Duodenal mucosa (tissue), 2 donors: ENCODE data around the gene UBE2L6.
A peak's percentile ranks its signal among the peaks of the same experiment; 100 is the strongest.

ENCODE experiments used
- H3K27ac ChIP-seq: one replicate; pipeline ENCODE4 v1.7.0; 2013; ENCODE audit warnings: low read depth, low read length
- H3K27me3 ChIP-seq, 2 donors: one replicate each; pipeline ENCODE4 v1.7.0; 2013; ENCODE audit warnings: low read length in 2 of 2, control low read depth in 1 of 2; ENCODE audit not compliant: insufficient read depth in 2 of 2, control insufficient read depth in 1 of 2
- H3K36me3 ChIP-seq, 2 donors: one replicate each; pipeline ENCODE4 v1.7.0; 2013; ENCODE audit warnings: low read length in 2 of 2, control low read depth in 1 of 2; ENCODE audit not compliant: insufficient read depth in 2 of 2, control insufficient read depth in 1 of 2
- H3K4me1 ChIP-seq, 2 donors: one replicate each; pipeline ENCODE4 v1.7.0; 2013; ENCODE audit warnings: low read length in 2 of 2, control low read depth in 1 of 2; ENCODE audit not compliant: insufficient read depth in 2 of 2, control insufficient read depth in 1 of 2
- H3K4me3 ChIP-seq, 2 donors: one replicate each; pipeline ENCODE4 v1.7.0; 2013; ENCODE audit warnings: low read length in 2 of 2, low read depth in 1 of 2
- H3K9ac ChIP-seq, 2 donors: one replicate each; pipeline ENCODE4 v1.7.0; 2013; ENCODE audit warnings: low read length in 2 of 2, low read depth in 1 of 2
- H3K9me3 ChIP-seq, 2 donors: one replicate each; pipeline ENCODE4 v1.7.0; 2013; ENCODE audit warnings: low read length in 2 of 2, control low read depth in 1 of 2; ENCODE audit not compliant: control insufficient read depth in 1 of 2

UBE2L6 gene

GRCh38 chr11:57568330-57568766 lies 876 bp upstream of the UBE2L6 start:
- no peaks in the 10 kb centered on the region for H3K36me3 ChIP-seq
- H3K9ac ChIP-seq = peak overlapping the region; percentile 56 to 79
- H3K9me3 ChIP-seq = no peaks in the 10 kb centered on the region
- H3K4me1 ChIP-seq = peaks cover 17 to 18% of the 10 kb centered on the region in 2 donors
- H3K27ac ChIP-seq = peak overlapping the region; percentile 70
- H3K27me3 ChIP-seq = no peaks in the 10 kb centered on the region
- H3K4me3 ChIP-seq = peak overlapping the region; percentile 82 to 94

DNA sequence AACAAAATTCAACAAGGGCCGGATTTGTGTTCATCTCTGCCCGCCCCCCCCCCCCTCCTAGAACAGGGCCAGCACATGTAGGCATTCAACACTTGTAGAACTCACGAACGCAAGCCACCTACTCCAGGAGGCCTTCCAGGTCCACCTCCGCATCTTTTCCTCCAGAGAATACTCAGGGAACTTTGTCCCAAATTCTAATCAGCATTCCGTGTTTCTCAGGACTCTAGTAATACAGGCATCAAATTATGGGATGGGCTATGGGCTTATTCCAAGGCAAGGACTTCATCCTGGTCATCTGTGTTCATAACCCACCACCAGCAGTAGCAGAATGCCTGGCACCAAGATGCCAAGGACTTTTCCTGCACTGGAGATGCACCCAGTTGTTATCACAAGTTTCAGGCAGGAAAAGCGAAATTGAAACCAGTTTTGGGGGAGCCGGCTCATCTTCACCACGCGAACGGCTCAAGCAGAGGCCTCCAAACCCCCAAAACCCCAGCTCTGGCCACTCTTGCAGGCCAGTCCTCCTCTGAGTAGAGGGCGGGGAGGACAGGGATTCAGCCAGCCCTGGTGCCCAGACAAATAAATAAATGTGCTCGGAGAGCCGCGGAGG lies 462 bp downstream of the UBE2L6 start:
- H3K4me1 ChIP-seq = peaks cover 17 to 22% of the 10 kb centered on the region in 2 donors
- H3K27me3 ChIP-seq = no peaks in the 10 kb centered on the region
- H3K9ac ChIP-seq = peak overlapping the region; percentile 57 to 85
- no peaks in the 10 kb centered on the region for H3K9me3 ChIP-seq
- H3K36me3 ChIP-seq = no peaks in the 10 kb centered on the region
- peak overlapping the region; percentile 66 for H3K27ac ChIP-seq
- peak overlapping the region; percentile 82 to 94 for H3K4me3 ChIP-seq

DNA sequence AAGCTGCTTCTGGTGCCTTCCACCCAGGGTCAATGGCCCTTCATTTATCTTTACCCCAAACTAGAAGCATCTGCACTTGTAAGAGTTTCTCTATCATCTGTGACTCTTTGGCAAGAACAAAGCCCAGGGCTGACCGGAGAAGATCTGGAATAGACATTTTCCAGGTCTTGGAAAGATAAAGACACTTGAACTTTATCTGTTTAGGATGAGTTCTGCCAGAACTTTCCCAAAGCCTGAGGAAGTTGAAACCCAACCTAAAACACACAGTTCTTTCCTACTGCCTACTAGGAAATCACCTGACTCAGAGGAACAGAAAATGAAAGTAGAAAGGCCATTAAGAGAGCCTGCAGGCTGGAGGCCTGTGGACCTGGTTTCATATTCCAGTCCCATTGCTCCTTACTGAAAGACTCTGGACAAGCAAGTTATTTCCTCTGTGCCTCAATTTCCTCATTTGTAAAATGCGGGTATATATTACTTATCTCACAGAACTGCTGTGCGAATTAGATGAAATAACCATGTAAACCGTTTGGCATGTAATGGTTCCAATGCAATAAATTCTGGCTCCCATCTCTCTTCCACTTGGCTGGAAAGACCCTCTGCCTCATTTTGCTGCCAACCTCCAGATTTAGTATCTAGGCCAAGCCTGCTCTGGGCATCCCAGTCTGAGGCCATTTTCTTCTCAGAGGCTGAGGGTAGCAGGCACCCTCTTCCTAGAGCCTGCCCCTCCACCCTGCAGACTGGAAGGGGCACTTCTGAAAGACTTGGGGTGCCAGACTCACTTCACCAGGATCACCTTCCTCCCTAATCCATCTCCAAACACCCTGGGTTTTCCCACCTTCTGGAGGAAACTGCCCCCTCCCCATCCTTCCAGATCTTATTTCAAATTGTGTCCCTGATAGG lies 1.2 kb downstream of the UBE2L6 start:
- Histone ChIP-seq H3K27me3 (no peaks in the 10 kb centered on the region), H3K4me1 (peaks cover 17 to 22% of the 10 kb centered on the region in 2 donors), H3K9ac (peak overlapping the region; percentile 48 to 61), H3K4me3 (peak overlapping the region; percentile 82 to 94), H3K27ac (peak overlapping the region; percentile 74), H3K36me3 (no peaks in the 10 kb centered on the region), H3K9me3 (no peaks in the 10 kb centered on the region)

- Histone ChIP-seq H3K9me3 (no peaks in the 10 kb centered on the region), H3K27me3 (no peaks in the 10 kb centered on the region), H3K4me3 (no peak overlapping the region), H3K9ac (no peak overlapping the region), H3K36me3 (peaks cover 10 to 20% of the 10 kb centered on the region in 2 donors), H3K27ac (no peak overlapping the region), H3K4me1 (peaks cover 13 to 19% of the 10 kb centered on the region in 2 donors)
Observed at GRCh38 chr11:57562596-57562995, 4.9 kb downstream of the UBE2L6 start.

- Histone ChIP-seq H3K4me1 (peaks cover under 1 to 5% of the 10 kb centered on the region in 2 donors), H3K27me3 (no peaks in the 10 kb centered on the region), H3K36me3 (peaks cover 11 to 42% of the 10 kb centered on the region in 2 donors), H3K9ac (no peak overlapping the region), H3K27ac (no peak overlapping the region), H3K4me3 (no peak overlapping the region), H3K9me3 (no peaks in the 10 kb centered on the region)
Observed at GRCh38 chr11:57560146-57560545, 7.3 kb downstream of the UBE2L6 start.

DNA sequence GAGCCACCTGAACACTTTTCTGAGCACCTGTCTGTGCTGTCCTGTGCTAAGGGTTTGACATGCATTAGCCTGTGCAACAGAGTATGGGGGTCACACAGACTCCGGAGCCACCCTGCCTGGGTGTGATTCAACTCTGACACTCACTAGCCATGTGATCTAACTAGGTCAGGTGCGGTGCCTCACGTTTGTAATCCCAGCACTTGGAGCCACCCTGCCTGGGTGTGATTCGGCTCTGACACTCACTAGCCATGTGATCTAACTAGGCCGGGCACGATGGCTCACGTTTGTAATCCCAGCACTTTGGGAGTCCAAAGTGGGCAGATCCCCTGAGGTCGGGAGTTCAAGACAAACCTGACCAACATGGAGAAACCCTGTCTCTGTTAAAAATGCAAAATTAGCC lies 11.4 kb downstream of the UBE2L6 start:
- peaks cover 41 to 77% of the 10 kb centered on the region in 2 donors for H3K36me3 ChIP-seq

GRCh38 chr11:57555393-57555792 lies 12.1 kb downstream of the UBE2L6 start:
- Histone ChIP-seq H3K27me3 (no peaks in the 10 kb centered on the region), H3K4me1 (no peaks in the 10 kb centered on the region), H3K4me3 (no peak overlapping the region), H3K9me3 (no peaks in the 10 kb centered on the region), H3K9ac (no peak overlapping the region), H3K36me3 (peaks cover 47 to 84% of the 10 kb centered on the region in 2 donors), H3K27ac (no peak overlapping the region)

More for the DNA sequence above, 11.4 kb downstream of the UBE2L6 start:
- no peaks in the 10 kb centered on the region for H3K9me3 ChIP-seq
- H3K27me3 ChIP-seq = no peaks in the 10 kb centered on the region
- H3K4me3 ChIP-seq = no peak overlapping the region
- H3K27ac ChIP-seq = no peak overlapping the region
- H3K9ac ChIP-seq = no peak overlapping the region
- H3K4me1 ChIP-seq = no peaks in the 10 kb centered on the region

DNA sequence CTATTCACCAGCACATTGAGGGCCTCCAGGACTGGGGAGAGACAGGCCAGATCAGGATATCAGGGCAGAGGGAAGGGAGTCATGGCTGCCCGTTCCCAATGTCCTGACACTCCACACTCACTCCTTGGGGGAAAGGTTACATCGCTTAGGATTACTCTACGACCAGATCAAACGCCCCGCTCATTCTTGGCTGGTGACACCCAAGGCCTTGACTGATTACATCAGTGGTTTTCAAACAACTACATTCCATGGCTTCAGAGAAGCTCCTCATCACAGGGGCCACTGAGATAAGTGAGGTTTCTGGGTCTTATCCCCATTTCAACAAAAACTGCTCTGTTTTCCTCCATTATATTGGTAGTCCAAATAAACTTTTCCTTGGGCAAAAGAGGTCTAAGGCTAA lies 15.0 kb downstream of the UBE2L6 start:
- Histone ChIP-seq H3K27me3 (no peaks in the 10 kb centered on the region), H3K9ac (no peak overlapping the region), H3K9me3 (no peaks in the 10 kb centered on the region), H3K27ac (no peak overlapping the region), H3K4me1 (no peaks in the 10 kb centered on the region), H3K36me3 (peaks cover 44 to 73% of the 10 kb centered on the region in 2 donors), H3K4me3 (no peak overlapping the region)

GRCh38 chr11:57551941-57552340 lies 15.5 kb downstream of the UBE2L6 start:
- Histone ChIP-seq H3K4me1 (no peaks in the 10 kb centered on the region), H3K9ac (no peak overlapping the region)

DNA sequence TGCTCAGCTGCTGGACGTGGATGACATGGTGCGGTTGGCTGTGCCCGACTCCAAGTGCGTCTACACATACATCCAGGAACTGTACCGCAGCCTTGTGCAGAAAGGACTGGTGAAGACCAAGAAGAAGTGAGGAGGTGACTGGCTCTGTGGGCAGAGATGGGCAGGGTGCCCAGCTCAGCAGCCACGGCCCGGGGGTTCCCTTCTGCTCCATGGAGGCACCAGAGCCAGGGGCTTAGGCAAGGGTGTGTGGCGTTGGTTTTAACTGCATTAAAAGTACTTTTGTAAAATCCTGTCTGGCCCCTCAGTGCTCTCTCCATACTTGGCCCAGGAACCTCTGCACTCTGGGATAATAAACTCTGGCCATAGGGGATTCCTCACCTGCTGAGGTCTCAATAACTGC lies 17.5 kb downstream of the UBE2L6 start:
- Histone ChIP-seq H3K4me1 (no peaks in the 10 kb centered on the region), H3K4me3 (no peak overlapping the region), H3K9me3 (no peaks in the 10 kb centered on the region), H3K27me3 (no peaks in the 10 kb centered on the region), H3K36me3 (peaks cover 44 to 51% of the 10 kb centered on the region in 2 donors), H3K27ac (no peak overlapping the region), H3K9ac (no peak overlapping the region)

More at GRCh38 chr11:57551941-57552340, 15.5 kb downstream of the UBE2L6 start:
- Histone ChIP-seq H3K9me3 (no peaks in the 10 kb centered on the region), H3K36me3 (peaks cover 44 to 70% of the 10 kb centered on the region in 2 donors), H3K27me3 (no peaks in the 10 kb centered on the region), H3K27ac (no peak overlapping the region), H3K4me3 (no peak overlapping the region)
